LNCaP clone FGC (cell line): Measurements from ENCODE around the gene KMT2D.

Experiments used
- DNase-seq: peaks from one replicate; pipeline ENCODE4 v3.0.0-alpha.2; 2011; ENCODE audit warnings: low read depth
- H3K4me3 ChIP-seq: 2 replicates; pipeline ENCODE4 v1.5.1; 2011; ENCODE audit warnings: mild to moderate bottlenecking, low read depth, low read length, control low read depth
- CTCF ChIP-seq: IDR thresholded peaks from 2 replicates; pipeline ENCODE4 v1.5.1; 2012; ENCODE audit warnings: mild to moderate bottlenecking; ENCODE audit not compliant: control insufficient read depth, insufficient read depth; ENCODE audit errors: extremely low read depth

Gene KMT2D

DNA sequence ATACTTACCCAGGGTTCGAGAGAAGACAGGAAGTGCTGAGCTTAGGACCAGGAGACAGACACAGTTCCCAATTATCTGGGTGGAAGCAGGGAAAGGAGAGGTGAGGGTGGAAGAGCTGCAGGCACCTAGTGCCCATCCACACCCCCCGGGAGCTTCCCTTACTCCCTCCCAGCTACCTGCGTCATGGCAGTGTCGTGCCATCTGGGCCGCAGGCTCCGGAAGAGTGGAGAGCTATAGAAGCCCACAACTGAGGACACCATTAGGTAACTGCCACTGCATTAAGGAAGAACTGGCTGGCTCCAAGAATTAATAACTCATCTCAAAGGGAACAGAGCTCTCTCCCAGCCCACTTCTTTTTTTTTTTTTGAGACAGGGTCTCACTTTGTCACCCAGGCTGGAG, 39.8 kb upstream of the KMT2D start:
- H3K4me3 ChIP-seq = no peak overlapping the region
- TF ChIP-seq CTCF = no peak
- DNase-seq = no peak

DNA sequence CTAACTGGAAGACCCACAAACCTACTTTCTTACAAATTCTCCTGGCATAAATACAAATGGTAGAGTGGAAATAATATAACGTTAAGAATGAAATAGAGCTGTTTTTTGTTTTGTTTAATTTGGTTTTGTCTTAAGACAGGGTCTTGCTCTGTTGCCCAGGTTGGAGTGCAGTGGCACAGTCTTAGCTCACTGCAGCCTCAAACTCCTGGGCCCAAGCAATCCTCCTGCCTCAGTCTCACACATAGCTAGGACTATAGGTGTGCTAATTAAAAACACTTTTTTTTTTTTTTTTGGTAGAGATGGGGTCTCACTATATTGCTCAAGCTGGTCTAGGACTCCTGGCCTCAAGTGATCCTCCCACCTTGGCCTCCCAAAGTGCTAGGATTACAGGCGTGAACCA, 38.1 kb upstream of the KMT2D start:
- DNase-seq = no peak
- no peak overlapping the region for H3K4me3 ChIP-seq
- no peak for TF ChIP-seq CTCF

DNA sequence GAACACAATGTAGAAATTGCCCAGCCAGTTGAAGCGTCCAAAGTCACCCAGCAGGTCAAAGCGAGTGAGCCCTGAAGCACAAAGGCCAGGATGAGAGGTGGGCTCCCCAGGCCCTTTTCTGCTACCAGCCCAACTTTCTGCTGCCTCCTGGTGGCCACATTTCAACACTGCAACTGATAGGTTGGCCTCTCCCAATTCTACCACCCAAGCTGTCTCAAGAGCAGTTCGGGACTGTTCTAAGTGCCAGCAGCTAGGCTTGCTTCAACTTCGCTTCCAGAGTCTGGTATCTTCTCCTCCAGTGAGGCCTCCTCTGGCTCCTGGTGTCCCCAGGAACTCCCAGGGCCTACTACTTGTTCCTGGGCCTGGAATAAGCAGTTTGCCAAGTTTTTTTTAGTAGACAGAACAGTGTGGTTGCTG, 37.4 kb upstream of the KMT2D start:
- no peak overlapping the region for H3K4me3 ChIP-seq
- DNase-seq = no peak
- TF ChIP-seq CTCF = peak; percentile 71

DNA sequence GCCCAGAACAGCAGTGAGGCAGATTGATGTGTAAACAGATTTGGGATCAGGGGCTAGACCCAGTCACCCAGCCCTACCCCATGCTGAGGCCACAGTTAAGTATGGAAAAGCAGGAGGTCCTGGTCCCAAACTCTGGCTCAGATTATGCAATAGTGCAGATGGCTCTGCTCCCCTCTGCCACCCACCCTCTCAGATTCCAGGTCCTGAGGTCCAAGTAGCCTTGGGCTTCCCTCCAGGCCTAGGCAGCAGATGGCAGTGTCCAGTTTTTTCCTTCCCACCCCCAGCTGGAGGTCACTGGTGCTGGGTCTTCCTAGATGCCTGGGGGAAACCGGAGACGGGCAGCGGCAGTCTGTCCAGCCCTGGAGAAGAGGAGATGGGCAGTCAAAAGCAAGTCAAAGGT, 36.8 kb upstream of the KMT2D start:
- no peak overlapping the region for H3K4me3 ChIP-seq
- no peak for DNase-seq
- no peak for TF ChIP-seq CTCF

DNA sequence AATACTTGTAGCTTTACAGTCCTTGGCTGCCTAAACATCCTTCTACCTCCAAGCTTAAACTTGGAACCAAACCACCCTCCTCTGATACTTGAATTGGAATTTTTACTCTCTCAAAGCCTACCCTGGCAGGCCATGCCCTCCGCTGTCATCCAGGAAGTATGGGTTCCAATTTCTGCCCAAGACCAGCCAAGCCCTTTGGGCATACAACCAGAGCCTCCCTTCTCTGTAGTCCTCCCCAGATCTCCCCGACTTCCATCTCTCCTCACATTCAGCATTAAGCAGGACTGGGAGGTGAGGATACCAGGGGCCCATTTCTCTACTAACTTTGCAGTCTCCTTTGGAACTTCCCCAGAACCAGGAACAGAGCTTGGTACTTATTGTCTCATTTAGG, 34.4 kb upstream of the KMT2D start:
- DNase-seq = no peak
- H3K4me3 ChIP-seq = no peak overlapping the region
- TF ChIP-seq CTCF = no peak

- DNase-seq = no peak
- no peak; the same call in 1 of the 2 replicates for TF ChIP-seq CTCF
- no peak within 1 kb of the TSS for H3K4me3 ChIP-seq
Observed at GRCh38 chr12:49094160-49094974, 33.8 kb upstream of the KMT2D start, which contains the start of gene DHH. DHH (minus strand) TSS chr12:49094801; CDS start chr12:49094512, 289 bp downstream.

DNA sequence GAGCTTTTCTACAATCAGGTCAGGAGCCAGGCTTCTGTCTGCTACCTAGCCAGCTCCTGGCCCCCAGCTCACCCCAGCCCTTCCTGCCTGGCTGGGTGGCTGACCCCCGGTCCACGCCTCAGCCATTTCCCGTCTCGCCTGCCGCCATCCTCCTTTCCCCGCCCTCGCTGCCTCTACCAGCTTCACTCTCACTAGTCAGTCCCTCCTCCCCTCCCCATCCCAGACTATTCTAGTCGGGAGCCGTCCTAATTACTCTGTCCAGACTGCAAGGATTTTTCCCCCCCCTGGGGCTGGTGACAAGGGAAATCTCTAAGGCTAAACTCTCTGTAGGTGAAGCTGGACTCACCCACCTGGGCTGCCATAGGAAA, 33.2 kb upstream of the KMT2D start:
- TF ChIP-seq CTCF = no peak
- no peak for DNase-seq
- H3K4me3 ChIP-seq = no peak overlapping the region
